Measurements from ENCODE around the gene HES1. TPM values are rescaled to one million over a fixed set of nuclear protein-coding genes. Genes with fewer than 3 reads are reported as not detected.

Gene HES1
- total and polyA plus RNA-seq, 10 of the 15 experiments (the other 5 are each of a cell fraction or from before 2014, with no cell fraction given), result 0.46 to 5.3 (median 2.3) TPM

- TF ChIP-seq TCF7 (IDR thresholded peaks at IDR 0.05; ENCODE audit: borderline replicate concordance), result no peak
- no peak for TF ChIP-seq PKNOX1 (IDR thresholded peaks at IDR 0.05)
- TF ChIP-seq MYC (IDR thresholded peaks at IDR 0.05; ENCODE audit: insufficient read depth, insufficient read length, insufficient replicate concordance, low read length, severe bottlenecking), result no peak
- TF ChIP-seq ZBTB4 (CRISPR knock-in tag; IDR thresholded peaks at IDR 0.05), result no peak
- TF ChIP-seq TARDBP (IDR thresholded peaks at IDR 0.05; ENCODE audit: borderline replicate concordance), result no peak
These were observed 13.9 kb upstream of the HES1 start (continued) for GRCh38 chr3:194121891-194122631.

GRCh38 chr3:194123726-194124125 lies 12.2 kb upstream of the HES1 start:
- BruUV-seq (replicated peaks), result no TSS peak
- Histone ChIP-seq H3K9ac (ENCODE audit: control insufficient read depth, insufficient read depth, low read length) (no peak overlapping the region), H4K20me1 (ENCODE audit: control insufficient read depth, insufficient read depth) (no peaks in the 10 kb centered on the region), H3K4me2 (ENCODE audit: control insufficient read depth, insufficient read depth) (no peak overlapping the region), H3K9me3 (replicated peaks; ENCODE audit: control insufficient read depth, insufficient read depth, low read length) (no peaks in the 10 kb centered on the region), H3K4me3 (no peak overlapping the region), H3K36me3 (ENCODE audit: control insufficient read depth in 2 of 2, insufficient read depth in 2 of 2, low read length in 1 of 2) (no peaks in the 10 kb centered on the region), H2AFZ (ENCODE audit: control insufficient read depth, low read depth, low read length) (no peak overlapping the region), H3K79me2 (ENCODE audit: control insufficient read depth, insufficient read depth, low read length) (no peaks in the 10 kb centered on the region), H3K27ac (ENCODE audit: control insufficient read depth, insufficient read depth) (no peak overlapping the region), H3K27me3 (replicated peaks in 1 of 2; ENCODE audit: control insufficient read depth in 2 of 2, insufficient read depth in 2 of 2, low read length in 1 of 2) (no peaks in the 10 kb centered on the region; a peak in 1 of 4 replicates), H3K4me1 (ENCODE audit: control insufficient read depth, insufficient read depth, low read length) (peaks cover 7% of the 10 kb centered on the region; the same call in 1 of the 2 replicates)
- FAIRE-seq, result no peak
- SMC1A ChIA-PET (ENCODE audit: uncharacterized antibody, unreplicated experiment), result interaction anchor here (1.1 to 1.8 kb wide), 2 partner anchors 15 to 178 kb away, joined by 3 read pairs; no protein-coding TSS in a partner anchor
- in situ Hi-C loops (cut with MboI), result no loop called here
- no peak for ATAC-seq
- DNase-seq (ENCODE audit: low read depth, low spot score), result no peak
- WGBS (ENCODE audit: insufficient coverage, insufficient replicate concordance, low lambda C conversion rate, missing lambda C conversion rate), result 70% methylated on average over 6 of the region's 6 CpGs
- POLR2A ChIA-PET, result no interaction called here
- intact Hi-C loops (cut with micrococcal nuclease; ENCODE audit: unreplicated experiment), result no loop called here
- RAD21 ChIA-PET (ENCODE audit: unreplicated experiment), result no interaction called here
- CTCF ChIA-PET, result interaction anchor here (0.7 to 1.7 kb wide), 2 partner anchors 192 to 307 kb away, joined by 3 to 7 read pairs; no protein-coding TSS in a partner anchor
- TF ChIP-seq YBX1 (IDR thresholded peaks at IDR 0.05), result no peak
- TF ChIP-seq BMI1 (IDR thresholded peaks at IDR 0.05; ENCODE audit: borderline replicate concordance), result no peak
- no peak for TF ChIP-seq NFYB (IDR thresholded peaks at IDR 0.05; ENCODE audit: insufficient read depth, low read depth, low read length)
- TF ChIP-seq ATF7 (IDR thresholded peaks at IDR 0.05; ENCODE audit: low read depth), result no peak
- TF ChIP-seq ZNF622 (IDR thresholded peaks at IDR 0.05), result no peak
- no peak for TF ChIP-seq NBN (IDR thresholded peaks at IDR 0.05)
- TF ChIP-seq EGR1 (IDR thresholded peaks at IDR 0.05; ENCODE audit: borderline replicate concordance in 1 of 2, low read depth in 2 of 2, low read length in 2 of 2), result no peak
- TF ChIP-seq ELK1 (IDR thresholded peaks at IDR 0.05; ENCODE audit: low read depth, low read length), result no peak
- TF ChIP-seq NKRF (conservative IDR thresholded peaks at IDR 0.05), result no peak
- no peak for TF ChIP-seq MTA3 (IDR thresholded peaks at IDR 0.05; ENCODE audit: borderline replicate concordance, low read length)
- TF ChIP-seq HDAC2 (IDR thresholded peaks at IDR 0.05), result no peak

Measured in GM12878 (cell line).